ENCODE data around the gene PRODH2.

Gene PRODH2

DNA sequence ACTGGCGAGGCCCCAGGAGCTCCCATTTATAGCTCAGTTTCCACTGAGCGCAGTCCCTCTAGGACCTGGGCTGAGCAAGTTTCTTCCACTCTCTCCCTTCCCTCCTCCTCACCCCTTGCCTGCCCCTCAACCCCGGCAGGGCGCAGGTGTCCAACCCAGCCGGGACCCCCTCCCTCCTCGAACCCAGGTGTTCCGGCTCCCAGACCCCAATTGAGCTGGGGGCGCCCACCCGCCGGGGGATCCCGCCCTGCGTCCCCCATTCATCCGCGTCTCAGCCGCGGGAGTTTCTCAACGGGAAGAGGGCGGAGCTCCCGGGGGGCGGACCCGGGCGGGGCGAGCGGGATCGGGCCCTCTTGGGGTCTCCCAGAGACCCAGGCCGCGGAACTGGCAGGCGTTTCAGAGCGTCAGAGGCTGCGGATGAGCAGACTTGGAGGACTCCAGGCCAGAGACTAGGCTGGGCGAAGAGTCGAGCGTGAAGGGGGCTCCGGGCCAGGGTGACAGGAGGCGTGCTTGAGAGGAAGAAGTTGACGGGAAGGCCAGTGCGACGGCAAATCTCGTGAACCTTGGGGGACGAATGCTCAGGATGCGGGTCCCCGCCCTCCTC lies 44.0 kb upstream of the PRODH2 start, which contains the start of gene KIRREL2:
Gene KIRREL2 (plus strand): TSS at position 366 of the 604 bp plus-strand sequence. CDS start 209 bp downstream, at position 575.
- Histone ChIP-seq H3K9me2 (replicated peaks; ENCODE audit: low read depth, low read length) (no peaks in the 10 kb centered on the region), H3K36me3 (ENCODE audit: insufficient read depth, low read length) (no peaks in the 10 kb centered on the region), H3K4me1 (ENCODE audit: insufficient read depth, low read length, poor library complexity, severe bottlenecking) (peaks cover 4% of the 10 kb centered on the region), H2AFZ (ENCODE audit: low read length) (peak within 1 kb of the TSS; percentile 97), H3K27me3 (ENCODE audit: insufficient read depth, low read length, poor library complexity, severe bottlenecking) (no peaks in the 10 kb centered on the region), H3K9me3 (ENCODE audit: insufficient read depth, low read depth, low read length) (no peaks in the 10 kb centered on the region), H3K4me3 (ENCODE audit: low read length, poor library complexity, severe bottlenecking) (peak within 1 kb of the TSS; percentile 71), H3K9ac (ENCODE audit: low read depth, low read length, poor library complexity, severe bottlenecking) (peak within 1 kb of the TSS; percentile 64), H4K20me1 (ENCODE audit: insufficient read depth, low read length, poor library complexity, severe bottlenecking) (no peaks in the 10 kb centered on the region), H3K79me2 (ENCODE audit: insufficient read depth, low read length) (no peaks in the 10 kb centered on the region), H3K4me2 (ENCODE audit: low read depth, low read length, poor library complexity, severe bottlenecking) (peak within 1 kb of the TSS; percentile 77), H3F3A (ENCODE audit: low read depth) (no peaks in the 10 kb centered on the region)
- TF ChIP-seq, protein P1, sequence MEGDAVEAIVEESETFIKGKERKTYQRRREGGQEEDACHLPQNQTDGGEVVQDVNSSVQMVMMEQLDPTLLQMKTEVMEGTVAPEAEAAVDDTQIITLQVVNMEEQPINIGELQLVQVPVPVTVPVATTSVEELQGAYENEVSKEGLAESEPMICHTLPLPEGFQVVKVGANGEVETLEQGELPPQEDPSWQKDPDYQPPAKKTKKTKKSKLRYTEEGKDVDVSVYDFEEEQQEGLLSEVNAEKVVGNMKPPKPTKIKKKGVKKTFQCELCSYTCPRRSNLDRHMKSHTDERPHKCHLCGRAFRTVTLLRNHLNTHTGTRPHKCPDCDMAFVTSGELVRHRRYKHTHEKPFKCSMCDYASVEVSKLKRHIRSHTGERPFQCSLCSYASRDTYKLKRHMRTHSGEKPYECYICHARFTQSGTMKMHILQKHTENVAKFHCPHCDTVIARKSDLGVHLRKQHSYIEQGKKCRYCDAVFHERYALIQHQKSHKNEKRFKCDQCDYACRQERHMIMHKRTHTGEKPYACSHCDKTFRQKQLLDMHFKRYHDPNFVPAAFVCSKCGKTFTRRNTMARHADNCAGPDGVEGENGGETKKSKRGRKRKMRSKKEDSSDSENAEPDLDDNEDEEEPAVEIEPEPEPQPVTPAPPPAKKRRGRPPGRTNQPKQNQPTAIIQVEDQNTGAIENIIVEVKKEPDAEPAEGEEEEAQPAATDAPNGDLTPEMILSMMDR (conservative IDR thresholded peaks at IDR 0.05; ENCODE audit: low read length): no peak
- no peak for TF ChIP-seq EZH2phosphoT487 (IDR thresholded peaks at IDR 0.05; ENCODE audit: borderline replicate concordance)

DNA sequence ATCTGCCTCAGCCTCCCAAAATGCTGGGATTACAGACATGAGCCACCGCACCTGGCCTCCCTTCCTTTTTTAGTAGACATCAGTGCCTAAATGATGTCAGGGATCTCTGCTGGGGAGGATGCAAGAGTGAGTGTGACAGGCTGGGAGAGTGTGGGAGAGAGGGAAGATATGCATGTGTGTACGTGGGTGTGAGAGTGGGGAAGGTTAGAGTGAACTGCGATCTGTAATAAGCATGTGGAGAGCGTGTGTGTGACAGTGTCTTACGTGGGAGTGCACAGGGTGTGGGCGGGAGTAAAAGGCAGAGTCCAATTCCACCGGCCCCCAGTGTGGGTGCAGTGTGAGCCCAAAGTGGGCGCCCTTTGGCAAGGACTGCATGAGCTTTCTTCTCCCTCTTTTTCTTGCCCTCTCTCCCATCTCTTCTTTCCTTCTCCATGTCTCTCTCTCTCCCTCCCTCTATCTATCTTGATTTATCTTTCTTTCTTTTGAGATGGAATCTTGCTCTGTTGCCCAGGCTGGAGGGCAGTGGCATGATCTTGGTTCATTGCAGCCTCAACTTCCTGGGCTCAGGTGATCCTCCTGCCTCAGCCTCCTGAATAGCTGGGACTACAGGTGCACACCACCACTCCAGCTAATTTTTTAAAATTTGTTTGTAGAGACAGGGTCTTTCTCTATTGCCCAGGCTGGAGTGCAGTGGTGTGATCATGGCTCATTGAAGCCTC lies 40.6 kb upstream of the PRODH2 start:
- no peak overlapping the region for H2AFZ ChIP-seq (ENCODE audit: low read length)
- H4K20me1 ChIP-seq (ENCODE audit: insufficient read depth, low read length, poor library complexity, severe bottlenecking): no peaks in the 10 kb centered on the region
- no peak overlapping the region for H3K4me2 ChIP-seq (ENCODE audit: low read depth, low read length, poor library complexity, severe bottlenecking)
- no peaks in the 10 kb centered on the region for H3K27me3 ChIP-seq (ENCODE audit: insufficient read depth, low read length, poor library complexity, severe bottlenecking)
- no peaks in the 10 kb centered on the region for H3K9me2 ChIP-seq (replicated peaks; ENCODE audit: low read depth, low read length)
- no peak overlapping the region for H3K9ac ChIP-seq (ENCODE audit: low read depth, low read length, poor library complexity, severe bottlenecking)
- no peaks in the 10 kb centered on the region for H3K36me3 ChIP-seq (ENCODE audit: insufficient read depth, low read length)
- H3F3A ChIP-seq (ENCODE audit: low read depth): no peaks in the 10 kb centered on the region
- H3K79me2 ChIP-seq (ENCODE audit: insufficient read depth, low read length): no peaks in the 10 kb centered on the region
- TF ChIP-seq, protein P1 (conservative IDR thresholded peaks at IDR 0.05; ENCODE audit: low read length): no peak
- no peak for TF ChIP-seq EZH2phosphoT487 (IDR thresholded peaks at IDR 0.05; ENCODE audit: borderline replicate concordance)
- no peaks in the 10 kb centered on the region for H3K9me3 ChIP-seq (ENCODE audit: insufficient read depth, low read depth, low read length)
- H3K4me1 ChIP-seq (ENCODE audit: insufficient read depth, low read length, poor library complexity, severe bottlenecking): peaks cover 4% of the 10 kb centered on the region
- H3K4me3 ChIP-seq (ENCODE audit: low read length, poor library complexity, severe bottlenecking): no peak overlapping the region

DNA sequence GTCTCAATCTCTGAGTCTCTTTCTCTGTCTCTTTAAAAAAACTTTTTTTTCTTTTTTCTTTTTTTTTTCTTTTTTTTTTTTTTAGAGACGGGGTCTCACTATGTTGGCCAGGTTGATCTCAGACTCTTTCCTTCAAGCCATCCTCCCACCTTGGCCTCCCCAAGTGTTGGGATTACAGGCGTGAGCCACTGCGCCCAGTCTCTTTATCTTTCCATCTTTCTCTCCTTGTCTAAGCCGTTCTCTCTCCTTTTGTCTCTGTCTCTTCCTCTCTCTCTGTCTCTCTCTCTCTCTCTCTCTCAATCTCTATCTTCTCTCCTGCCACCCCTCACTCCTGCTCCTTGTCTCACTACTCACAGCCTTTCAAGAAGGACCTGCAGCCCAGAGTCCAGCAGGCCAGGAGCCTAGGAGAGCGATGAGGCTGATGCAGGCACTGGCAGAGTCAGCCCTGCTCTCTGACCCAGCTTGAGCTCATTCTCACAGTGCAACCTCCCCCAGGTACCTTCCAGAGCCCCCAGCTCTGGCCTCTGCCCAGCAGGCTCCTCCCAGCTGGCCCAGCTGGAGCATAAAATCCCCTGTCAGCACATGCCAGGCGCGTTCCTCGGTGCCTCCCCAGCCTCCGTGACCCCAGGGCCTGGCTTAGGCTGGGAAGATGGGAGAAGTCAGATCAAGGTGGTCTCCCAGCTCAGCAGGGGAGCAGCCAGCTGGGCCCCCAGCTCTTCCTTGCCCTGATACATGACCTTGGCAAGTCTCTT lies 39.6 kb upstream of the PRODH2 start, which contains the start of gene NPHS1:
Gene NPHS1 (minus strand): TSS at position 476 of the 752 bp plus-strand sequence. CDS start 667 bp downstream, outside the sequence.
- Histone ChIP-seq H3K4me1 (ENCODE audit: insufficient read depth, low read length, poor library complexity, severe bottlenecking) (peaks cover 3% of the 10 kb centered on the region), H3F3A (ENCODE audit: low read depth) (no peaks in the 10 kb centered on the region), H3K79me2 (ENCODE audit: insufficient read depth, low read length) (no peaks in the 10 kb centered on the region), H3K4me3 (ENCODE audit: low read length, poor library complexity, severe bottlenecking) (no peak within 1 kb of the TSS), H4K20me1 (ENCODE audit: insufficient read depth, low read length, poor library complexity, severe bottlenecking) (no peaks in the 10 kb centered on the region), H3K9me2 (replicated peaks; ENCODE audit: low read depth, low read length) (no peaks in the 10 kb centered on the region), H3K9ac (ENCODE audit: low read depth, low read length, poor library complexity, severe bottlenecking) (no peak within 1 kb of the TSS), H3K27me3 (ENCODE audit: insufficient read depth, low read length, poor library complexity, severe bottlenecking) (no peaks in the 10 kb centered on the region), H3K36me3 (ENCODE audit: insufficient read depth, low read length) (no peaks in the 10 kb centered on the region), H3K9me3 (ENCODE audit: insufficient read depth, low read depth, low read length) (no peaks in the 10 kb centered on the region), H3K4me2 (ENCODE audit: low read depth, low read length, poor library complexity, severe bottlenecking) (no peak within 1 kb of the TSS), H2AFZ (ENCODE audit: low read length) (no peak within 1 kb of the TSS)
- TF ChIP-seq, protein P1 (conservative IDR thresholded peaks at IDR 0.05; ENCODE audit: low read length): no peak
- no peak for TF ChIP-seq EZH2phosphoT487 (IDR thresholded peaks at IDR 0.05; ENCODE audit: borderline replicate concordance)

Data from Loucy (cell line).